SKM-1 treated with dmso at 0.1 percent for 144 hours (cell line): ENCODE results near the gene BCAR1.
"Not testable (repeated sequence)": the region's sequence is repeated elsewhere in the genome, so short reads cannot be mapped to it uniquely, and the experiment has no call there.

Experiments used
- DNase-seq: peaks from one replicate; lab custom pipeline; 2025; ENCODE audit not compliant: unreplicated experiment; lab: John Stamatoyannopoulos, UW

Gene BCAR1

GRCh38 chr16:75241412-75241811 lies 10.0 kb downstream of the BCAR1 start:
- DNase-seq = no peak

DNA sequence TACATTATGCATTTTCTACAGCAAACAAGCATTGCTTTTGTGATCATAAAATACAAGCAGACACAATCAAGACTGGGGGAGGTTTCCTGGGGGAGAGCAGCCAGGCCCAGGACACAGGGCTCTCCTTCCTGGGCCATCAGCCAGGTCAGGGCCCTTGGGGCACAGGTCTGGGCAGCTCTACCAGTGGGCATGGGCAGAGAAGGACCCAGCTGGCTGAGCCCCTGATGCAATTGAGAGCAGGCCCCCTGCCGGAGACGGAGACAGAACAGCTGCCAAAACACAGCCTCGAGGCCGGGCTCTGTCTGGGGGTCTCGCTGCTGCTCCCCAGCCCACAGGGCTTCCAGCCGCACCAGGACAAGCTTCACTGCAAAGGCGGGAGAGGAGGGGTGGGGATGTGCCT lies 10.8 kb downstream of the BCAR1 start:
- DNase-seq = not testable (repeated sequence)

DNA sequence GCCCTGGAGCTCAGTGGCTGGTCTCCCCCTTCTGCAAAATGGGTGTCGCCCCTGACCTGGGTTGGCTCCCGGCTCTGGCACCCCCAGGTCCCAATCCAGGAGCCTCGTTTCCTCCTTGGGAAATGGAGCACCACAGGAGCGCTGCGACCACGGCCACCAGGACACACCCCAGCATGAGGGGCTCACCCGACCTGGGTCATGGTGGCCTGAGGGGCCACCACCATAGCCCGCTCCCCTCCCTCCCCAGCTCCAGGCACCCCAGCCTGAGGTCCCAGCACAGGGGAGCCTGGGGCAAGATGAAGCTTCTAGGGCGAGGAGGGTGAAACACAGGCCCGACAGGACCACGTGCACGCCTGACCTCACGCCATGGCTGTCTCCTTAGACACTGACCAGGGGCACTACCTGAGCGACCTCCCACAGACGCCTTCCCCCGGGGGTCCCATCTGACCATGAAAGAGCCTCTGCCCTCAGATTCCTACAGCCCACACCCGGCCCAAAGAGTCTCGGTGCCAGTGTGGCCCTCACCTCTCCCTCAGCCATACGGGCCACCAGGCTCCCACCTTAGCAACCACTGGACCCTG lies 11.8 kb downstream of the BCAR1 start:
- DNase-seq = no peak

DNA sequence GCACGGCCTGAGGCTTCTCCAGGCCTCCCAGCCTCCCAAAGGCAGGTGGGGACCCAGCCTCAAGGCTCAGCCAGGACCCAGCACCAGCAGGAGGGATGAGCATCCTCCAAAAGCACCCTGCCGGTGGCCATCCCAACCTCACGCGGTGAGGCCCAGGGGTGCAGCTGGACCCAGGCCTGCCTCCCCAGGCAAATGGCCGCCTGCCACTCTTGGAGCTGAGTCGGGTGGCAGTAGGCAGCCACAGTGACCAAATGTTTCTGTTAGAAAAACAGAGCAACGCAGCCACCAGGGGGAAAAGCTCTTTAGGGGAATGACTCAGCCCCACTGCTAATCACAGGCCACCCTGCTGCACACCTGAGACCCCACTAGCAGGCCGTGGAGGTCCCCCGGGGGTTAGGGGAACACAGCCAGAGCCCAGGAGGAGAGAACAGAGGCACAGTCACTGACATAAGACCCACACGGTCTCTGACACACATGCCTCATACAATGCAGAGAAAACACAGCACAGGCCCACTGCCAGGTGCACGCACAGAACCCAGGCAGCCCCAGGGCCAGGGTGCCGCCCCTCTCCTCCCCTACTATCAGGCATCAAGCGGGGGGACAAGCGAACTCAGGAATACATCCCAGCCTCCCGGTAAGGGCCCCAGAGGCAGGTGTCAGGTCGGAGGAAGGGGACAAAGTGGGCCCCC lies 12.4 kb downstream of the BCAR1 start:
- no peak for DNase-seq

GRCh38 chr16:75238132-75238852 lies 13.1 kb downstream of the BCAR1 start:
- DNase-seq = no peak

DNA sequence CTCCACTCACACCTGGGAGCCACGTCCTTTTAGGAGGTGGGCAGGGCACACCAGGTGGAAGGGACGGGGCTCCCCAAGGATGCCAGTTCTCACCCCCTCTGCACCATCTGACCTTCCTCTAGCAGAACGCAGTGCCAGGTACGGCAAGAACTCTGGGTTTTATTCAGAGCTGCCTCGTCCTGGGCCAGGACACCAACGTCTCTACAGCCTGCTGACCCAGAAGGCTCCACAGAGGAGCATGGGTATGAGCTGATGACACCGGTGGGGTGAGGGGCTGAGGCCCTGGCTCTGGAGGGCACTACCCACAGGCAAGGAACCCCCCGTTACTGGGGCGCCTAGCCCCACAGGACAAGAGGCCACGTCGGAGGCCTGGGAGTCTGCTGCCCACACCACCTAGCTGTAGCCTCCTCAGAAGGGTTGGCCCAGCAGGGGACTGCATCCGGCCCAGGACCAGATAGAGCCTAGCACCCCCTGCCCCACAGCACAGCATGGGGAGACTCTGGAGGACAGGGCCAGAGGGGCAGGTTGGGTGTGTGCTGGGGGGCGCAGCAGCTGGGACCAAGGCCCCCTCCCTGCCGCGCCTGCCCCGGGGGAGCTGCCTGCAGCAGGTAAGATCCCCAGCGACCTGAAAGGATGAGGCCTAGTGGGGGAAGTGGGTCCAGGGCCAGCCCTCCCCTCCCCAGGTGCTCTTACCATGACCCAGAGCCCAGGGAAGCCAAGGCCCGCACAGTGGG lies 13.9 kb downstream of the BCAR1 start:
- no peak for DNase-seq

- DNase-seq = no peak
Measured at GRCh38 chr16:75236736-75237397, 14.6 kb downstream of the BCAR1 start.

DNA sequence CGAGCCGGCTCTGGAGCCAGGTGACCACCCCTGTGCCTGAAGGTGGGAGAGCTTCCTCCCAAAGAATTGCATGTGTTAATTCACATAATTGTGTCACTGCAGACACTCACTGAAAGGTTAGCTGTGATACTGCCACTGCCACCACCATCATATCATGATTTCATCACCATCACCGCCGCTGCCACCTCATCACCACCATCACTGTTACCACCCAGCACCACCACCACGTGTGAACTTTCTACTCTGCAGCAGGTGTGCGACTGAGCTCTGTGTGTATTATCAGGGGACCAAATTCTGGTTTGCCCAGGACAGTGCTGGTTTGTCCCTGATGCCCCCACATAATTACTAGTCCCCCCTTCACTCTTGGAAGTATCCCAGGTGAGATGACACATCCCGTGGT lies 15.2 kb downstream of the BCAR1 start:
- no peak for DNase-seq

DNA sequence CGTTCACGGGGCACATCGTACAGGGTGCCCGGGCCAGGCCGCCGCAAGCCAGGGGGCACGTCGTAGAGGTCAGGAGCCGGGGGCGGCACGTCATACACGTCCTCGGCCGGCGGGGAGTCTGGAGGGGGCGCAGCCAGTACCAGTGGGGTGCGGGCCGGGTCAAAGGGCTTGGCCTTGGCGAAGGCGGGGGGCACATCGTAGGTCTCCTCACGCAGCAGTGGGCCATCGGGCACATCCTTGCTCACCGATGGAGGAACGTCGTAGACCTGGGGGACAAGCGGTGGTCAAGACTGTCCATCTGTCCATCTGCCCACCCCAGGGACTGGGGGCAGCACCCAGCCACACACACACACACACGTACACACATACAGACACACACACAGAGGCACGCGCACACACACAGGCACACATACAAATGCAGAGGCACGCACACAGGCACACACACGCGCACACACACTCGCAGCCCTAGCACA lies 15.7 kb downstream of the BCAR1 start:
- DNase-seq = no peak

GRCh38 chr16:75234856-75235696 lies 16.3 kb downstream of the BCAR1 start:
- DNase-seq = no peak

DNA sequence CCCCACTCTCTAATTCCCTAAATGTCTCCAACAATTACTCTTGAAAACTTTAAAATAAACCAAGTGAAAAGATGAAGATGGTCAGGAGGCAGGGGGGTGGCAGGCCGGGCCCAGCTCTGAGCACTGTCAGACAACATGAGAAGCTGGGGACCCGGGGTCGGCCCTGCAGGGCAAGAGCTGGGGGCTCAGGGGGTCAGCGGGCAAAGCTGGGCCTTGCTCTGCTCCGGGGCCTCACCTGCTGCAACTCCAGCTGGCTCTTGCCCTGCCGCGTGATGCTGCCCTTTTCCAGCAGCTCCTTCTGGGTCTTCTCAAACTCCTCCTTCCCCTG lies 17.8 kb downstream of the BCAR1 start:
- no peak for DNase-seq

DNA sequence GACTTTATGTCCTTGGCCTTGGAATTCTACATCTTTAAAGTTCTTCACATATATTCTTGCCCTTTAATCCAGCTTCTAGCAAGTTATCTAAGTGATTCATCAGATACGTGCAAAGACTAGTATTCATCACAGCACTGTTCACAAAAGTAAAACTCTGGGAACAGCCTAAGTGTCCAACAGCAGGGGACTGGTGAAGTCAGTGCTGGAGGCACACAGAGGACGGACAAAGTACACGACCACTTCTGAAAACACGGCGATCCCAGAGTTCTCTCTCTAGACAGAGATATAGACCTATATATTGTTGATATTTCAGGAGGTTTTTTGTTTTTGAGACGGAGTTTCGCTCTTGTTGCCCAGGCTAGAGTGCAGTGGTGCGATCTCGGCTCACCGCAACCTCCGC lies 19.9 kb downstream of the BCAR1 start:
- no peak for DNase-seq

DNA sequence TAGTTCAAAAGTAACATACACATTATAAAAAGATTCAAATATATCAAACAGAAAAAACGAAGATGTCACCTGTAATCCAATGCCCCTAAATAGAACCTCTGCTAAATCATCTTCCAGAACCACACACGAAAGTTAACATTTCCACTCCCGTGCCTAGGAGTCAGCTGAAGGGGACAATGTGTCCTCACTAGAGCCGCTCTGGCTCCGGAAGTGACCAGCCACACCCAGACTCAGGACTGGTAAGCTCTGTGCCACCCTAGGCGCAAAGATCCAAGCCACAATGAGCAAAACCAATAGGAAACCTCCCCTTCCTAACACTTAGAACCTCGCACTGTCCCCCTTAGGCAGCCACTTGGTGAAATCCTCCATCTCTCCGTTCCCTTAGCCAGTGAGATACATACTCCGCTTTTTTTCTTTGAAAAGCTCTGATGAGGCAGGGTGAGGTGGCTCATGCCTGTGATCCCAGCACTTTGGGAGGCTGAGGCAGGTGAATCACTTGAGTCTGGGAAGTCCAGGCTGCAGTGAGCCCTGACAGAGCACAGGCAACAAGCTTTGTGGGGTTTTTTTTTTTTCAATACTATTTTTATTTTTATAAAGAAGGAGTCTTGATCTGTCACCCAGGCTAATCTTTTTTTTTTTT lies 20.8 kb downstream of the BCAR1 start:
- DNase-seq = no peak

- DNase-seq = no peak
Measured at GRCh38 chr16:75229172-75230031, 22.0 kb downstream of the BCAR1 start.

DNA sequence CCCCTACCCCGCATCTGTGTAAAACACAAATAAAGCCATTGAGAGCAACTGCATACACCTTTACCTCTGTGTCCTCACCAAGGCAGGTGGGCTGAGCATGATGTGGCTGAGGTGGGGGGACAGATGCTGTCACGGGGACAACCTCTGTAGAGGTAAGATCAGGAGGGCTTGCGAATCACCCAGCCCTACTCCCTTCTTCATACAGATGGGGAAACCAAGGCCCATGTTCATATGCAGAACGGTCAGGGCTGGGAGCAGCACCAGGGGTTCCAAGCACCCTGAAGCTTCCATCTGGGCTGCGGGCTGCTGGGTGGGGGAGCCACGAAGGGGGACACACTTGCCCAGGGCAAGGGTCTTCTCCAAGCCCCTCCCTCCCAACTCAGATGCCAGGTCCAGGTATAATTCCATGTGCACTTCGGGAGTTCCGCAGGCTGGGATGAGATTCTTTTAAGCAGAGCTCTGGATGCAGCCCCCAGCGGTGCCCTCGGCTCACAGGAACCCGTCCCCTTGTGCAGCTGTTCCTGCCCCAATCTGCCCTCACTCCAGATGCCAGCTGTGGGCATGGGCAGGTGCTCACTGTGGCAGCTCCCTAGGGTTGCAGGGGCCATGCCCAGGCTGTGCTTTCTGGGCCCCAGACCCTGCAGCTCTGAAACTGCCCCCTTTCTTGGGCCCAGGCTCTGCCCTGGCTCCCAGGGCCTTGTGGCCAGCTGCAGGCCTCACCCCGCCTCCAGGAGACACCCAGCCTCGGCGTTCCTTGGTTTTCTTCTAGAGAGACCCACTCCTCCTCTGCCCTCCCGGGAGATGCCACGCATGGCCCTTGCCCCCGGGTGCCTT lies 23.1 kb downstream of the BCAR1 start:
- DNase-seq = no peak

- DNase-seq = no peak
Measured at GRCh38 chr16:75227361-75228142, 23.9 kb downstream of the BCAR1 start.
